ENCODE measurements around the gene SMPD1. TPM values are rescaled to one million over a fixed set of nuclear protein-coding genes. Genes with fewer than 3 reads are reported as not detected.

SMPD1 gene
- total RNA-seq, 1 experiment from 2014 or later: 2.8 TPM

DNA sequence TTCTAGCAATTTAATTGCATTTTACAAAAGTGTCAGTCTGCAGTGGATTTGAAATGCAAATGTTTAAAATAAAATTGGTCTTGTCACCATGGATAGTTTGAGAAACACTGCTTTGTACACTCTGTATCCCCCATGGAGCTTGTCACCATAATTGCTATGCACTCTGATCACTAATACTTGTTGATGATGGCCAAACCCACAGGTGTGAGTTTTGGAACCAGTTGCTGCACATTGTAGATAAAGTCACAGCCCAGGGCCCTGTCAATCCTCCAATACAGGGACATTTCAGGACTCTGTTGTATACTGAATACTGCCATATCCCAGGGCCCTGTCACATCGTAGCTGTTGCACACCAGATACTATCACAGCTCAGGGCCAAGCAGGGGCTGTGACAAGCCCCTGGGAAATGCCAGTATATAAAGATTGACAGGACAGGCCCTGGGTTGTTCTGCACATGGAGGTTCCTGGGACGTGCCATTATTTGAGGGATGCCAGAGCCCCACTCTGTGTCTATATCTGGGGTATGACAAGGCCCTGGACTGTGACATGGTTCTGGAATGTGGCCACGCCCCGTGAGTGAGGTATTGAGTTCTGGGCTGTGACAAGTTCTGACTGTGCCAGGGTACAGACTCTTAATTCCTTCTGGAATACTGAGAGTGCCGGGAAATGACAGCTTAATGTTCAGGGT, 27.9 kb upstream of the SMPD1 start (continued):
- TF ChIP-seq, protein P1, sequence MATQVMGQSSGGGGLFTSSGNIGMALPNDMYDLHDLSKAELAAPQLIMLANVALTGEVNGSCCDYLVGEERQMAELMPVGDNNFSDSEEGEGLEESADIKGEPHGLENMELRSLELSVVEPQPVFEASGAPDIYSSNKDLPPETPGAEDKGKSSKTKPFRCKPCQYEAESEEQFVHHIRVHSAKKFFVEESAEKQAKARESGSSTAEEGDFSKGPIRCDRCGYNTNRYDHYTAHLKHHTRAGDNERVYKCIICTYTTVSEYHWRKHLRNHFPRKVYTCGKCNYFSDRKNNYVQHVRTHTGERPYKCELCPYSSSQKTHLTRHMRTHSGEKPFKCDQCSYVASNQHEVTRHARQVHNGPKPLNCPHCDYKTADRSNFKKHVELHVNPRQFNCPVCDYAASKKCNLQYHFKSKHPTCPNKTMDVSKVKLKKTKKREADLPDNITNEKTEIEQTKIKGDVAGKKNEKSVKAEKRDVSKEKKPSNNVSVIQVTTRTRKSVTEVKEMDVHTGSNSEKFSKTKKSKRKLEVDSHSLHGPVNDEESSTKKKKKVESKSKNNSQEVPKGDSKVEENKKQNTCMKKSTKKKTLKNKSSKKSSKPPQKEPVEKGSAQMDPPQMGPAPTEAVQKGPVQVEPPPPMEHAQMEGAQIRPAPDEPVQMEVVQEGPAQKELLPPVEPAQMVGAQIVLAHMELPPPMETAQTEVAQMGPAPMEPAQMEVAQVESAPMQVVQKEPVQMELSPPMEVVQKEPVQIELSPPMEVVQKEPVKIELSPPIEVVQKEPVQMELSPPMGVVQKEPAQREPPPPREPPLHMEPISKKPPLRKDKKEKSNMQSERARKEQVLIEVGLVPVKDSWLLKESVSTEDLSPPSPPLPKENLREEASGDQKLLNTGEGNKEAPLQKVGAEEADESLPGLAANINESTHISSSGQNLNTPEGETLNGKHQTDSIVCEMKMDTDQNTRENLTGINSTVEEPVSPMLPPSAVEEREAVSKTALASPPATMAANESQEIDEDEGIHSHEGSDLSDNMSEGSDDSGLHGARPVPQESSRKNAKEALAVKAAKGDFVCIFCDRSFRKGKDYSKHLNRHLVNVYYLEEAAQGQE (IDR thresholded peaks at IDR 0.05; ENCODE audit: low read depth): no peak
- TF ChIP-seq EZH2 (IDR thresholded peaks at IDR 0.05) (no peak), TCF7L2 (IDR thresholded peaks at IDR 0.05; ENCODE audit: borderline replicate concordance, extremely low read depth, insufficient read depth, insufficient read length) (no peak), EGR1 (IDR thresholded peaks at IDR 0.05; ENCODE audit: low read depth) (no peak), SRF (IDR thresholded peaks at IDR 0.05; ENCODE audit: low read depth) (no peak)

DNA sequence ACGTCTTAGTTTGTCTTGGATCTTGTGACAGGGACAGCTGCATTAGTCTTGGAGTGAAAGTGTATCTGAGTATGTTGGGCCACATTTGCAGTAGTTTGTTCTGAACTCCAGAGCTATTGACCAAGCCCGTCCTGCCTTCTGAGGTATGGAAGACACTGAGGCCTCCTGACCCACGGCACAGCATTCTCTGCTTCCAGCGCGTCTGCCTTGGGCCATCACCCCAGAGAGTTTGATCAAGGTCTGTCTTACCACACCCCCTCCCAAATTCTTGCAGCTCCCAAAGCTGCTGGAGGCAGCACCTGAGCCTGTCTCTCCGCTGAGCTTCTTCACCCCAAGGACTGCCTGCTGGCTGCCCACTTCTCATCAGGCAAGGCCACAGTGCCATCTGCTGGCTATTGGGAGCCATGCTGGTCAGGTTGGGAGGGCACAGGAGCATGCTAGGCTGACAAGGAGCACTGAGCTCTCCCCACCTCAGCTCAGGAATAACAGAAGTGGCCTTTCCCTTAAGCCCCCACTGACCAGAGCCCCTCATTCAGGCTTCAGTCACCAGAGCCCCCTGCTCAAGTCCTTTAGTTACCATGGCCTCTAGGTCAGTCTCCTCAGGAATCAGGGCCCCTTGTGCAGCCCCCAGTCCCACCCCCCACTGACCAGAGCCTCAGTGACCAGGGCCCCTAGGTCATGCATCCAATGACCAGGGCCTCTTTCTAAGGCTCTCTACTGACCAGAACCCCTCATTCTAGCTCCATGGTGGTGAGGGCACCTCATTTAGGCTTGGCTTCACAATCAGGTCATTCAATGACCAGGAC, 27.2 kb upstream of the SMPD1 start:
- TF ChIP-seq, protein P1 (IDR thresholded peaks at IDR 0.05; ENCODE audit: low read depth): no peak
- TF ChIP-seq, protein P2, sequence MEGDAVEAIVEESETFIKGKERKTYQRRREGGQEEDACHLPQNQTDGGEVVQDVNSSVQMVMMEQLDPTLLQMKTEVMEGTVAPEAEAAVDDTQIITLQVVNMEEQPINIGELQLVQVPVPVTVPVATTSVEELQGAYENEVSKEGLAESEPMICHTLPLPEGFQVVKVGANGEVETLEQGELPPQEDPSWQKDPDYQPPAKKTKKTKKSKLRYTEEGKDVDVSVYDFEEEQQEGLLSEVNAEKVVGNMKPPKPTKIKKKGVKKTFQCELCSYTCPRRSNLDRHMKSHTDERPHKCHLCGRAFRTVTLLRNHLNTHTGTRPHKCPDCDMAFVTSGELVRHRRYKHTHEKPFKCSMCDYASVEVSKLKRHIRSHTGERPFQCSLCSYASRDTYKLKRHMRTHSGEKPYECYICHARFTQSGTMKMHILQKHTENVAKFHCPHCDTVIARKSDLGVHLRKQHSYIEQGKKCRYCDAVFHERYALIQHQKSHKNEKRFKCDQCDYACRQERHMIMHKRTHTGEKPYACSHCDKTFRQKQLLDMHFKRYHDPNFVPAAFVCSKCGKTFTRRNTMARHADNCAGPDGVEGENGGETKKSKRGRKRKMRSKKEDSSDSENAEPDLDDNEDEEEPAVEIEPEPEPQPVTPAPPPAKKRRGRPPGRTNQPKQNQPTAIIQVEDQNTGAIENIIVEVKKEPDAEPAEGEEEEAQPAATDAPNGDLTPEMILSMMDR (IDR thresholded peaks at IDR 0.05 in 2 of 3, conservative IDR thresholded peaks at IDR 0.05 in 1 of 3; ENCODE audit: borderline replicate concordance in 1 of 3, insufficient read depth in 1 of 3, low read depth in 2 of 3, low read length in 2 of 3): peak; percentile 79 to 98 (median 90)
- TF ChIP-seq EZH2 (IDR thresholded peaks at IDR 0.05) (no peak), RAD21 (IDR thresholded peaks at IDR 0.05; ENCODE audit: low read depth) (peak; percentile 93), CBX3 (IDR thresholded peaks at IDR 0.05; ENCODE audit: low read depth) (no peak), EZH2phosphoT487 (IDR thresholded peaks at IDR 0.05; ENCODE audit: borderline replicate concordance) (no peak)
- no peak overlapping the region for H3K9ac ChIP-seq (ENCODE audit: low read length)
- H3K9me2 ChIP-seq (ENCODE audit: insufficient read depth): no peaks in the 10 kb centered on the region
- H3K79me2 ChIP-seq (ENCODE audit: insufficient read depth, low read length): no peaks in the 10 kb centered on the region
- H3K4me3 ChIP-seq (replicated peaks in 1 of 2; ENCODE audit: low read depth in 1 of 2, low read length in 2 of 2): no peak overlapping the region
- ChIA-PET CTCF (interaction anchor here (0.6 to 3.5 kb wide), 49 partner anchors 10 to 1726 kb away, joined by 3 to 69 read pairs (median 4); partner anchors contain the start of genes CAVIN3, FHIP1B, MRPL17 and OR51D1), RAD21 (ENCODE audit: low non-redundant PET in 1 of 2, low total read pairs in 2 of 2, uncharacterized antibody in 2 of 2, unreplicated experiment in 2 of 2) (interaction anchor here (0.6 to 1.3 kb wide), 9 partner anchors 9 to 340 kb away, joined by 3 to 9 read pairs (median 3); no protein-coding TSS in a partner anchor), POLR2A (interaction anchor here (1.1 kb wide), 1 partner anchor 10 kb away, joined by 4 read pairs; no protein-coding TSS in a partner anchor)
- H3K36me3 ChIP-seq (ENCODE audit: control insufficient read depth in 1 of 2, insufficient read depth in 2 of 2, low read length in 2 of 2): no peaks in the 10 kb centered on the region
- H2AFZ ChIP-seq (ENCODE audit: low read depth, low read length, poor library complexity, severe bottlenecking): no peak overlapping the region
- intact Hi-C loops (cut with micrococcal nuclease): loop anchor here (1.0 kb wide), 1 partner anchor 371 kb away; no protein-coding TSS in a partner anchor
- peaks cover 0 to 6% of the 10 kb centered on the region in 2 experiments; a peak in 1 of 4 replicates for H3K4me1 ChIP-seq (ENCODE audit: control insufficient read depth in 1 of 2, insufficient read depth in 2 of 2, low read length in 2 of 2)
- no peaks in the 10 kb centered on the region for H3K9me3 ChIP-seq (ENCODE audit: control insufficient read depth in 1 of 2, insufficient read depth in 1 of 2, low read depth in 1 of 2, low read length in 2 of 2)
- peak; percentile 68 for DNase-seq (ENCODE audit: low read depth, low spot score)
- no TSS peak for BruUV-seq (replicated peaks)
- no peak overlapping the region for H3K4me2 ChIP-seq (ENCODE audit: low read length)
- H3K27ac ChIP-seq (ENCODE audit: low read depth, low read length): no peak overlapping the region
- ATAC-seq: peak; percentile 100
- H4K20me1 ChIP-seq (ENCODE audit: insufficient read depth): no peaks in the 10 kb centered on the region
- H3K27me3 ChIP-seq (ENCODE audit: insufficient read depth, low read length): no peaks in the 10 kb centered on the region

All from HCT116 (cell line).